ENCODE measurements around the gene MEPE.

DNA sequence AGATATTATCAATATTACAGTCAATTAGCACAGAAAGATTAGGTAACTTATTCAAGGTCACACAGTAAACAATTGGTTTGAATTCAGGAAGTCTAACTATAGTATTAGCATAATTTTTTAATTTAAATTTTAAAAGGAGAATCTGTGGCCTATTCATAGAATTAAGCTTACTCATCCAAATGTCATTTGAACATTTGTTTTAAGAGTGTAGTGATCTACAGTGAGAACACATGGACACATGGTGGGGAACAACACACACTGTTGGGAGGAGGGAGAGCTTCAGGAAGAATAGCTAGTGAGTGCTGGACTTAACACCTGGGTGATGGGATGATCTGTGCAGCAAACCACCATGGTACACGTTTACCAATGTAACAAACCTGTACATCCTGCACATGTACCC lies 48.3 kb downstream of the MEPE start:
- TF ChIP-seq, protein P1, sequence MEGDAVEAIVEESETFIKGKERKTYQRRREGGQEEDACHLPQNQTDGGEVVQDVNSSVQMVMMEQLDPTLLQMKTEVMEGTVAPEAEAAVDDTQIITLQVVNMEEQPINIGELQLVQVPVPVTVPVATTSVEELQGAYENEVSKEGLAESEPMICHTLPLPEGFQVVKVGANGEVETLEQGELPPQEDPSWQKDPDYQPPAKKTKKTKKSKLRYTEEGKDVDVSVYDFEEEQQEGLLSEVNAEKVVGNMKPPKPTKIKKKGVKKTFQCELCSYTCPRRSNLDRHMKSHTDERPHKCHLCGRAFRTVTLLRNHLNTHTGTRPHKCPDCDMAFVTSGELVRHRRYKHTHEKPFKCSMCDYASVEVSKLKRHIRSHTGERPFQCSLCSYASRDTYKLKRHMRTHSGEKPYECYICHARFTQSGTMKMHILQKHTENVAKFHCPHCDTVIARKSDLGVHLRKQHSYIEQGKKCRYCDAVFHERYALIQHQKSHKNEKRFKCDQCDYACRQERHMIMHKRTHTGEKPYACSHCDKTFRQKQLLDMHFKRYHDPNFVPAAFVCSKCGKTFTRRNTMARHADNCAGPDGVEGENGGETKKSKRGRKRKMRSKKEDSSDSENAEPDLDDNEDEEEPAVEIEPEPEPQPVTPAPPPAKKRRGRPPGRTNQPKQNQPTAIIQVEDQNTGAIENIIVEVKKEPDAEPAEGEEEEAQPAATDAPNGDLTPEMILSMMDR (conservative IDR thresholded peaks at IDR 0.05), result no peak
- no peak for TF ChIP-seq ZFX (IDR thresholded peaks at IDR 0.05)

Measured in C4-2B (cell line).